HCT116 (cell line): Measurements from ENCODE around the gene SLC44A1. TPM values are rescaled to one million over a fixed set of nuclear protein-coding genes. Genes with fewer than 3 reads are reported as not detected.

Experiments used
- ATAC-seq: fragments of 200-7000 bp; cut with Tn5 transposase; 2 replicates; pipeline ENCODE4 v1.9.1; 2020; ENCODE audit warnings: mild to moderate bottlenecking, moderate library complexity
- BruUV-seq: library from RNA; stranded (reverse); fragments of 400-500 nt; replicated peaks from 2 replicates; lab custom pipeline; 2021; lab: Mats Ljungman, UMichigan
- CTCF ChIA-PET: fragments of 300-600 bp; sonication (Branson Sonifier 250); formaldehyde crosslinking; loops from one replicate; lab custom pipeline; 2021; ENCODE audit warnings: antibody characterized with exemption; lab: Charles Lee
- POLR2A ChIA-PET: fragments of 300-600, 350-600 bp; sonication (Branson Sonifier 250); formaldehyde crosslinking; loops from one replicate; lab custom pipeline; 2021; ENCODE audit warnings: antibody characterized with exemption; lab: Charles Lee
- RAD21 ChIA-PET, 2 experiments: fragments of 300-600 bp; sonication (Branson Sonifier 250); formaldehyde crosslinking; loops; one replicate each; lab custom pipeline; 2023; ENCODE audit warnings: low total read pairs in 2 of 2; ENCODE audit not compliant: uncharacterized antibody in 2 of 2, unreplicated experiment in 2 of 2, low non-redundant PET in 1 of 2; lab: Charles Lee
- DNase-seq: peaks from one replicate; pipeline ENCODE4 v3.0.0-alpha.2; 2010; ENCODE audit warnings: low read depth, low spot score
- H2AFZ ChIP-seq: fragments of 200-600 bp; shearing (Covaris generic), sonication (generic); 2 replicates; pipeline ENCODE4 v1.6.1; 2017; ENCODE audit warnings: low read depth, mixed run types, mixed read lengths, antibody characterized with exemption, low read length; ENCODE audit not compliant: poor library complexity, severe bottlenecking
- H3K27ac ChIP-seq: 2 replicates; pipeline ENCODE4 v1.5.1; 2012; ENCODE audit warnings: low read depth, low read length
- H3K27me3 ChIP-seq: fragments of 200-600 bp; sonication (generic); 2 replicates; pipeline ENCODE4 v1.6.1; 2016; ENCODE audit warnings: mixed run types, low read length, mixed read lengths; ENCODE audit not compliant: insufficient read depth
- H3K36me3 ChIP-seq, 2 experiments: fragments of 200-500 bp in 1 of 2; fragments of 200-600 bp in 1 of 2; sonication (Bioruptor generic) in 1 of 2; sonication (generic) in 1 of 2; 2 replicates each; pipeline versions ENCODE4 v1.5.1 to v1.6.1; 2014 to 2016; ENCODE audit warnings: low read length in 2 of 2, inconsistent platforms in 1 of 2, mixed read lengths in 1 of 2, mixed run types in 1 of 2; ENCODE audit not compliant: insufficient read depth in 2 of 2, control insufficient read depth in 1 of 2
- H3K4me1 ChIP-seq, 2 experiments: fragments of 200-600 bp in 1 of 2; sonication (generic) in 1 of 2; 2 replicates each; pipeline versions ENCODE4 v1.5.1 to v1.6.1; 2012 to 2017; ENCODE audit warnings: low read length in 2 of 2, inconsistent platforms in 1 of 2, mild to moderate bottlenecking in 1 of 2, mixed read lengths in 1 of 2, mixed run types in 1 of 2, moderate library complexity in 1 of 2; ENCODE audit not compliant: insufficient read depth in 2 of 2, control insufficient read depth in 1 of 2
- H3K4me2 ChIP-seq: fragments of 200-600 bp; sonication (generic); 2 replicates; pipeline ENCODE4 v1.6.1; 2017; ENCODE audit warnings: mixed run types, low read length, mixed read lengths
- H3K4me3 ChIP-seq, 2 experiments: fragments of 200-600 bp in 1 of 2; sonication (generic) in 1 of 2; replicated peaks in 1 of 2; 2 replicates each; pipeline ENCODE4 v1.5.1; 2011 to 2016; ENCODE audit warnings: low read length in 2 of 2, control low read depth in 1 of 2, low read depth in 1 of 2, mild to moderate bottlenecking in 1 of 2, mixed read lengths in 1 of 2, mixed run types in 1 of 2
- H3K79me2 ChIP-seq: fragments of 200-600 bp; sonication (generic); 2 replicates; pipeline ENCODE4 v1.6.1; 2017; ENCODE audit warnings: mild to moderate bottlenecking, mixed run types, low read length, moderate library complexity, mixed read lengths; ENCODE audit not compliant: insufficient read depth
- H3K9ac ChIP-seq: fragments of 200-600 bp; sonication (generic); 2 replicates; pipeline ENCODE4 v1.6.1; 2016; ENCODE audit warnings: low read length, mixed read lengths
- H3K9me2 ChIP-seq: fragments of 200-600 bp; sonication (generic), shearing (Covaris generic); 2 replicates; pipeline ENCODE4 v1.6.1; 2017; ENCODE audit warnings: mixed run types, mild to moderate bottlenecking, moderate library complexity; ENCODE audit not compliant: insufficient read depth
- H3K9me3 ChIP-seq, 2 experiments: fragments of 200-500 bp in 1 of 2; fragments of 200-600 bp in 1 of 2; sonication (Bioruptor generic) in 1 of 2; sonication (generic) in 1 of 2; 2 replicates each; pipeline ENCODE4 v1.6.1; 2014 to 2017; ENCODE audit warnings: low read length in 2 of 2, mixed read lengths in 2 of 2, inconsistent platforms in 1 of 2, low read depth in 1 of 2, mild to moderate bottlenecking in 1 of 2, mixed run types in 1 of 2, moderate library complexity in 1 of 2; ENCODE audit not compliant: control insufficient read depth in 1 of 2, insufficient read depth in 1 of 2
- H4K20me1 ChIP-seq: fragments of 200-600 bp; sonication (generic), shearing (Covaris generic); 2 replicates; pipeline ENCODE4 v1.6.1; 2017; ENCODE audit warnings: mixed run types, mild to moderate bottlenecking, moderate library complexity; ENCODE audit not compliant: insufficient read depth
- CEBPB ChIP-seq: IDR thresholded peaks from 2 replicates; pipeline ENCODE4 v1.6.1; 2012; ENCODE audit warnings: low read depth
- EZH2 ChIP-seq: fragments of 200-600 bp; sonication (generic); IDR thresholded peaks from 2 replicates; pipeline ENCODE4 v1.6.1; 2017; ENCODE audit warnings: antibody characterized with exemption, mixed run types
- EZH2phosphoT487 ChIP-seq: fragments of 200-600 bp; IDR thresholded peaks from 2 replicates; pipeline ENCODE4 v1.6.1; 2018; ENCODE audit warnings: antibody characterized with exemption, borderline replicate concordance
- FOSL1 ChIP-seq: IDR thresholded peaks from 2 replicates; pipeline ENCODE4 v1.6.1; 2012; ENCODE audit warnings: low read depth
- JUND ChIP-seq: IDR thresholded peaks from 2 replicates; pipeline ENCODE4 v1.6.1; 2012
- POLR2A ChIP-seq: IDR thresholded peaks from 2 replicates; pipeline ENCODE4 v1.7.0; 2011; ENCODE audit warnings: borderline replicate concordance; ENCODE audit not compliant: insufficient read depth, insufficient read length; ENCODE audit errors: extremely low read depth
- POLR2AphosphoS5 ChIP-seq: IDR thresholded peaks from 2 replicates; pipeline ENCODE4 v1.6.1; 2011; ENCODE audit warnings: mild to moderate bottlenecking, low read depth, low read length, moderate library complexity
- RAD21 ChIP-seq: IDR thresholded peaks from 2 replicates; pipeline ENCODE4 v1.6.1; 2012; ENCODE audit warnings: low read depth, mild to moderate bottlenecking
- SIN3A ChIP-seq: IDR thresholded peaks from 2 replicates; pipeline ENCODE4 v1.6.1; 2012; ENCODE audit warnings: low read depth
- SP1 ChIP-seq: IDR thresholded peaks from 2 replicates; pipeline ENCODE4 v1.6.1; 2012; ENCODE audit warnings: low read depth
- SRF ChIP-seq: IDR thresholded peaks from 2 replicates; pipeline ENCODE4 v1.6.1; 2012; ENCODE audit warnings: low read depth
- TCF7L2 ChIP-seq: IDR thresholded peaks from 2 replicates; pipeline ENCODE4 v1.7.0; 2011; ENCODE audit warnings: borderline replicate concordance, inconsistent platforms; ENCODE audit not compliant: insufficient read depth, insufficient read length; ENCODE audit errors: extremely low read depth
- YY1 ChIP-seq: IDR thresholded peaks from 2 replicates; pipeline ENCODE4 v1.6.1; 2011; ENCODE audit warnings: low read length, low read depth, moderate library complexity, mild to moderate bottlenecking; ENCODE audit not compliant: insufficient replicate concordance; ENCODE audit errors: extremely low read depth
- ZBTB33 ChIP-seq: IDR thresholded peaks from 2 replicates; pipeline ENCODE4 v1.6.1; 2011; ENCODE audit warnings: mild to moderate bottlenecking, low read length, moderate library complexity; ENCODE audit not compliant: insufficient replicate concordance; ENCODE audit errors: extremely low read depth
- ZFX ChIP-seq: fragments of 450-650 bp; IDR thresholded peaks from 2 replicates; pipeline ENCODE4 v1.6.1; 2017
- ZNF274 ChIP-seq: fragments of 200-500 bp; sonication (Bioruptor generic); IDR thresholded peaks from 2 replicates; pipeline ENCODE4 v1.6.1; 2014; ENCODE audit warnings: mild to moderate bottlenecking, low read depth, low read length, inconsistent platforms
- intact Hi-C: fragments of 100-400 bp; cut with micrococcal nuclease; formaldehyde crosslinking; loops from 2 replicates; pipeline ENCODE4 v1.10.0; 2022
- total RNA-seq: library from RNA; stranded (reverse); gene quantifications from one replicate; pipeline ENCODE4 v1.2.1, GENCODE V29; 2021; ENCODE audit not compliant: unreplicated experiment
- TF ChIP-seq, protein P1 (sequence below): IDR thresholded peaks from 2 replicates; pipeline ENCODE4 v1.6.1; 2012; ENCODE audit warnings: low read depth
- TF ChIP-seq, protein P2 (sequence below): IDR thresholded peaks from 2 replicates; pipeline ENCODE4 v1.6.1; 2012
- TF ChIP-seq, protein P3 (sequence below): IDR thresholded peaks from 2 replicates; pipeline ENCODE4 v1.6.1; 2012

The SLC44A1 gene
- total RNA-seq, 1 experiment from 2014 or later = 44.1 TPM

DNA sequence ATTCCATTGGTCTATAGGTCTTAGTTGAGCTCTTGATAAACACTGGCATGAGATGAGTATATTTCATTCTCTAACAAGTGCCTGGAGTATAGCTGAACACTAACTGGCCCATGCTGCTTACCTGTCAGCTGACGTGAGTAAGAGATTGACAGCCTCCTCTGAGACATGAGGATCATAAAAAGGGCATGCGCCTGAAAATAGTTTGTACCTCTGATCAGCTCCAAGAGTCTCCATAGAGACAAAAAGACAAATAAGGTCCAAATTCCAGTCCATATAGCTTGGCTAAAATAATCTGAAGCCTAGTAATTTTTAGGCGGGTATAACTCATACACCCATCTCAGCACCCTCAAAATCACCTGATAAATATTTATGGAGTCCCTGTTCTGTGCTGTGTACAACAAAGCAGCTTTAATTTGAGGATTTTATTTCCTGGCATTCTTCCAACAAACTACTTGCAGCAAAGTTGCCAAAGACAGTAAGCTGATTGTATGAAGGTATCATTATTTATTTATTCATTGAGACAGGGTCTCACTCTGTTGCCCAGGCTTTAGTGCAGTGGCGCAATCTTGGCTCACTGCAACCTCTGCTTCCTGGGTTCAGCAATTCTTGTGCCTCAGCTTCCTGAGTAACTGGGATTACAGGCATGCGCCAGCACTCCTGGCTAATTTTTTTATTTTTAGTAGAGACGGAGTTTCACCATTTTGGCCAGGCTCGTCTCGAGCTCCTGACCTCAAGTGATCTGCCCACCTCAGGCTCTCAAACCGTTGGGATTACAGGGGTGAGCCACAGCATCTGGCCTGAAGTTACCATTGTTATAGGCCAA, 187.2 kb downstream of the SLC44A1 start:
- intact Hi-C loops = no loop called here
- TF ChIP-seq, protein P1, sequence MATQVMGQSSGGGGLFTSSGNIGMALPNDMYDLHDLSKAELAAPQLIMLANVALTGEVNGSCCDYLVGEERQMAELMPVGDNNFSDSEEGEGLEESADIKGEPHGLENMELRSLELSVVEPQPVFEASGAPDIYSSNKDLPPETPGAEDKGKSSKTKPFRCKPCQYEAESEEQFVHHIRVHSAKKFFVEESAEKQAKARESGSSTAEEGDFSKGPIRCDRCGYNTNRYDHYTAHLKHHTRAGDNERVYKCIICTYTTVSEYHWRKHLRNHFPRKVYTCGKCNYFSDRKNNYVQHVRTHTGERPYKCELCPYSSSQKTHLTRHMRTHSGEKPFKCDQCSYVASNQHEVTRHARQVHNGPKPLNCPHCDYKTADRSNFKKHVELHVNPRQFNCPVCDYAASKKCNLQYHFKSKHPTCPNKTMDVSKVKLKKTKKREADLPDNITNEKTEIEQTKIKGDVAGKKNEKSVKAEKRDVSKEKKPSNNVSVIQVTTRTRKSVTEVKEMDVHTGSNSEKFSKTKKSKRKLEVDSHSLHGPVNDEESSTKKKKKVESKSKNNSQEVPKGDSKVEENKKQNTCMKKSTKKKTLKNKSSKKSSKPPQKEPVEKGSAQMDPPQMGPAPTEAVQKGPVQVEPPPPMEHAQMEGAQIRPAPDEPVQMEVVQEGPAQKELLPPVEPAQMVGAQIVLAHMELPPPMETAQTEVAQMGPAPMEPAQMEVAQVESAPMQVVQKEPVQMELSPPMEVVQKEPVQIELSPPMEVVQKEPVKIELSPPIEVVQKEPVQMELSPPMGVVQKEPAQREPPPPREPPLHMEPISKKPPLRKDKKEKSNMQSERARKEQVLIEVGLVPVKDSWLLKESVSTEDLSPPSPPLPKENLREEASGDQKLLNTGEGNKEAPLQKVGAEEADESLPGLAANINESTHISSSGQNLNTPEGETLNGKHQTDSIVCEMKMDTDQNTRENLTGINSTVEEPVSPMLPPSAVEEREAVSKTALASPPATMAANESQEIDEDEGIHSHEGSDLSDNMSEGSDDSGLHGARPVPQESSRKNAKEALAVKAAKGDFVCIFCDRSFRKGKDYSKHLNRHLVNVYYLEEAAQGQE = no peak
- no peak for TF ChIP-seq SRF
- TF ChIP-seq YY1 = no peak
- TF ChIP-seq, protein P2, sequence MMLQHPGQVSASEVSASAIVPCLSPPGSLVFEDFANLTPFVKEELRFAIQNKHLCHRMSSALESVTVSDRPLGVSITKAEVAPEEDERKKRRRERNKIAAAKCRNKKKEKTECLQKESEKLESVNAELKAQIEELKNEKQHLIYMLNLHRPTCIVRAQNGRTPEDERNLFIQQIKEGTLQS = no peak
- no peak for TF ChIP-seq ZBTB33
- no peak for TF ChIP-seq POLR2A
- TF ChIP-seq SP1 = no peak
- no peak for TF ChIP-seq JUND
- no peak for TF ChIP-seq EZH2
- TF ChIP-seq, protein P3, sequence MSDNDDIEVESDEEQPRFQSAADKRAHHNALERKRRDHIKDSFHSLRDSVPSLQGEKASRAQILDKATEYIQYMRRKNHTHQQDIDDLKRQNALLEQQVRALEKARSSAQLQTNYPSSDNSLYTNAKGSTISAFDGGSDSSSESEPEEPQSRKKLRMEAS = no peak
- TF ChIP-seq TCF7L2 = no peak
- TF ChIP-seq RAD21 = no peak
- no peak for TF ChIP-seq ZNF274
- no peak for TF ChIP-seq CEBPB
- TF ChIP-seq SIN3A = no peak
- TF ChIP-seq ZFX = no peak
- TF ChIP-seq EZH2phosphoT487 = no peak
- TF ChIP-seq POLR2AphosphoS5 = no peak
- no peak for TF ChIP-seq FOSL1
- H3K9me3 ChIP-seq = no peaks in the 10 kb centered on the region
- BruUV-seq = no TSS peak
- no peaks in the 10 kb centered on the region for H3K4me1 ChIP-seq
- ATAC-seq (no peak), DNase-seq (no peak)
- no peak overlapping the region for H3K4me3 ChIP-seq
- CTCF ChIA-PET = no interaction called here
- POLR2A ChIA-PET = no interaction called here
- H3K36me3 ChIP-seq = no peaks in the 10 kb centered on the region
- H3K27ac ChIP-seq = no peak overlapping the region
- H3K4me2 ChIP-seq = no peak overlapping the region
- H2AFZ ChIP-seq = no peak overlapping the region
- no peak overlapping the region for H3K9ac ChIP-seq
- no peaks in the 10 kb centered on the region for H3K27me3 ChIP-seq
- no peaks in the 10 kb centered on the region for H4K20me1 ChIP-seq
- H3K9me2 ChIP-seq = no peaks in the 10 kb centered on the region
- H3K79me2 ChIP-seq = no peaks in the 10 kb centered on the region
- RAD21 ChIA-PET = no interaction called here
